Activated CD4-positive, alpha-beta T cell treated with anti-CD3 and anti-CD28 coated beads, Interleukin-2, amount 10 ng/mL, durations not matched to agents 24 days and 14 days (primary cell): ENCODE data around the gene IPO4. TPM values are rescaled to one million over a fixed set of nuclear protein-coding genes. Genes with fewer than 3 reads are reported as not detected.
"Not testable (repeated sequence)": the region's sequence is repeated elsewhere in the genome, so short reads cannot be mapped to it uniquely, and the experiment has no call there.

ENCODE experiments used
- DNase-seq: peaks from one replicate; pipeline ENCODE4 v3.0.0; 2022
- H3K27ac Mint-ChIP-seq: one replicate; pipeline ENCODE4 v1.8.0; 2022; ENCODE audit warnings: mild to moderate bottlenecking, mixed read lengths
- H3K27me3 Mint-ChIP-seq: one replicate; pipeline ENCODE4 v1.8.0; 2022; ENCODE audit warnings: mixed read lengths
- H3K36me3 Mint-ChIP-seq: one replicate; pipeline ENCODE4 v1.8.0; 2022; ENCODE audit warnings: low read depth, mild to moderate bottlenecking, mixed read lengths
- H3K4me1 Mint-ChIP-seq: one replicate; pipeline ENCODE4 v1.8.0; 2021; ENCODE audit warnings: mixed read lengths
- H3K4me3 Mint-ChIP-seq: one replicate; pipeline ENCODE4 v1.8.0; 2022; ENCODE audit warnings: mild to moderate bottlenecking, moderate library complexity, mixed read lengths
- H3K9me3 Mint-ChIP-seq: one replicate; pipeline ENCODE4 v1.8.0; 2021; ENCODE audit warnings: mixed read lengths
- intact Hi-C: fragments of 100-400 bp; cut with micrococcal nuclease; formaldehyde crosslinking; loops from one replicate; pipeline ENCODE4 v1.15.1; 2023
- total RNA-seq: library from RNA; stranded (reverse); gene quantifications from 2 replicates; pipeline ENCODE4 v1.2.3, GENCODE V29; 2022

IPO4 gene
- total RNA-seq, 1 donor from 2014 or later: 112 TPM

DNA sequence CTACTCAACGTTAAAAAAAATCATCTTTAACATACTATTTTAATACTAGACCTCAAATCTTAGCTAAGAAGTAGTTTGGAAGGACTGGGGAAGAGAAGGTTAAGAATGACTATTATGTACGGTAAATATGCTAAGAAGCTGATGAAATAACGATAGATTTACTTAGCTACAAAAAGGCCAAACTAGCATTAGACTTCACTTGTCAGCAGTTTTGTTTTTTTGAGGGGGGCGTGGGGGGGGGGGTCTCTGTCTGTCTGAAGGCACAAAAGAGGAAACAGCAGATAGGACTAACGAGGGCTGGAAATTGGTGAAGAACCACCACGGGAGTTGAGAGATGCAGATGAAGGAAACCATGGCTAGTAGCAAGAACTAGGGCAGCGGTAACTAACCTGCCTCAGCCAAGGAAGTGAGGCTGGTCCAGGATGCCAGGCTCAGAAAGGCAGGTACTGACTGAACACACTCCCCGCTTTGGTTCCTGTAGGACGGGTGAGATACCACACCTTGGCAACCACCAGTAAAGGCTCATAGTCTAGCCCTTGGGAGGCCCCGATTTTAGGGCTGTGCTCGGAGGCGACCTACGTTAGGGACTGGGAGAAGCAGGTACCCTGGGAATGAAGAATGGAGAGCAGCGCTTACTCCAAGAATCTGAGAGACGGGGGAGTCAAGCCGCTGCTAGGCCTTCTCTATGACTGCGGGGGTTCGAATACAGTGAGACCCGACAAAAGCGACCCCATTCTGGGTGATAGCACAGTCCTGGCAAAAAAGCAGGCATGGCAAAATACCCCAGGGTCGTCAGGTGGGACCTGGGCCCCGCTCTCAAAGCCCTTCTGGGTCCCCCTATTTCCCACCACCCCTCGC lies 42.9 kb upstream of the IPO4 start:
- peak; percentile 77 for DNase-seq
- intact Hi-C loops: loop anchor here (1.0 kb wide), 6 partner anchors 11 to 117 kb away; partner anchors contain the start of genes CHMP4A, DCAF11, DHRS1 and IPO4
- peak overlapping the region; percentile 92 for H3K27ac Mint-ChIP-seq
- no peaks in the 10 kb centered on the region for H3K9me3 Mint-ChIP-seq
- peaks cover 42% of the 10 kb centered on the region for H3K4me1 Mint-ChIP-seq
- peaks cover 29% of the 10 kb centered on the region for H3K36me3 Mint-ChIP-seq
- H3K4me3 Mint-ChIP-seq: peak overlapping the region; percentile 92
- H3K27me3 Mint-ChIP-seq: no peaks in the 10 kb centered on the region

DNA sequence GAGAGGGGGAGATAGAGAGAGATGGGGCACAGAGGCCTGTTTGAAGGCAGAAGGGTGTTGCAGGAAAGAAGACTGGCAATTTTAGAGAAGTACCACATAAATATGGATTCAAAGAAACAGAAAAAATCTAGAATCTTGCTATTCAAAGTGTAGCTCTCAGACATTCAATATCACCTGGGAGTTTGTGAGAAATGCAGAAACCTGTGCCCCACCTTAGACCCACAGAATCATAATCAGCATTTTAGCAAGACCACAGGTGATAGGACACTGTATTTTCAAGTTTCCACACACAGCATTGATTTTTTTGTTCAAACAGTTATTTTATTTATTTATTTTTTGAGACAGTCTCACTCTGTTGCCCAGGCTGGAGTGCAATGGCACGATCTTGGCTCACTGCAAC lies 40.3 kb upstream of the IPO4 start:
- H3K9me3 Mint-ChIP-seq: no peaks in the 10 kb centered on the region
- intact Hi-C loops: no loop called here
- H3K27me3 Mint-ChIP-seq: no peaks in the 10 kb centered on the region
- no peak overlapping the region for H3K4me3 Mint-ChIP-seq
- peaks cover 29% of the 10 kb centered on the region for H3K4me1 Mint-ChIP-seq
- no peak for DNase-seq
- H3K36me3 Mint-ChIP-seq: peaks cover 20% of the 10 kb centered on the region
- no peak overlapping the region for H3K27ac Mint-ChIP-seq

DNA sequence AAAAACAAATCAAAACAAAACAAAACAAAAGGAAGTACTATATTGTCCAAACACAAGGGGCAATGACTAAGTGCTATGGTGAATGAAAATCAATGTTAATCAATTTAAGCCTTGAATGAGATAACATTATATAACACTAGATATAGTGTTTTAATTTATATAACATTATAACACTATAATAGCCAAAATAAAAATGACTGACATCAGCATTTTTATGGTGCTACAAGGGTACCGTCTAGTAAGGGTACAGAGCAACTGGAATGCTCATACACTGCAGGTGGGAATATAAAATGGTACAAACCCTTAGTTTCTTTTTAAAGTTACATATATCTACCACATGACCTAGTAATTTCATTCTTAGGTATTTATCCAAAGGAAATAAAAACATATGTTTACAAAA lies 37.9 kb upstream of the IPO4 start:
- Mint-ChIP-seq H3K4me1 (peaks cover 21% of the 10 kb centered on the region), H3K27ac (no peak overlapping the region), H3K4me3 (no peak overlapping the region)

DNA sequence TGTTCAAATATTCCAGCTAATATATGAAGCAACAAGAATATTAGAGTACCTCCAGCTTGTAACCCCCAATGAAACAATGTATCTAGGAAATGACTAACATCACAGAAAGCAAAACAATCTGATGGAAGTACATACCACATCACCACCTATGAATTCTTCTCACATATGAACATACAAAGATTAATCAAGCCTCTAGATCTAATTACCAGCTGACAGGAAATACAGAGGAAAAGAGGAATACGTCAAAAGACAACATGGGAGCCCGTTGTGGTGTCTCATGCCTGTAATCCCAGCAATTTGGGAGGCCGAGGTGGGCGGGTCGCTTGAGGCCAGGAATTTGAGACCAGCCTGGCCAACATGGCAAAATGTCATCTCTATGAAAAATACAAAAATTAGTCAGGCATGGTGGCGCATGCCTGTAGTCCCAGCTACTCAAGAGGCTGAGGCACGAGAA lies 36.0 kb upstream of the IPO4 start:
- Mint-ChIP-seq H3K4me3 (no peak overlapping the region), H3K36me3 (peaks cover 18% of the 10 kb centered on the region), H3K27me3 (no peaks in the 10 kb centered on the region), H3K27ac (no peak overlapping the region), H3K9me3 (no peaks in the 10 kb centered on the region), H3K4me1 (peaks cover 14% of the 10 kb centered on the region)
- intact Hi-C loops: no loop called here
- no peak for DNase-seq

More for the DNA sequence above, 37.9 kb upstream of the IPO4 start:
- DNase-seq: no peak
- Mint-ChIP-seq H3K9me3 (no peaks in the 10 kb centered on the region), H3K36me3 (peaks cover 18% of the 10 kb centered on the region), H3K27me3 (no peaks in the 10 kb centered on the region)
- intact Hi-C loops: no loop called here

DNA sequence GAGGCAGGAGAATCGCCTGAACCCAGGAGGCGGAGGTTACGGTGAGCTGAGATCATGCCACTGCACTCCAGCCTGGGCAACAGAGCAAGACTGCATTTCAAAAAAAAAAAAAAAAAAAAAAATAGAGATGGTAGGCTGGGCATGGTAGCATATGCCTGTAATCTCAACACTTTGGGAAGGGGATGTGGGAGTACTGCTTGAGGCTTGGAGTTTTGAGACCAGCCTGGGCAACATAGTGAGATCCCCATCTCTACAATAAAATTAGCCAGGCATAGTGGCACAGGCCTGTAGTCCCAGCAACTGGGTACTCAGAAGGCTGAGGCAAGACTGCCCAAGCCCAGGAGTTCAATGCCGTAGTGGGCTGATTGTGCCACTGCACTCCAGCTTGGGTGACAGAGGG lies 34.4 kb upstream of the IPO4 start:
- H3K4me1 Mint-ChIP-seq: peaks cover 12% of the 10 kb centered on the region
- H3K4me3 Mint-ChIP-seq, intact Hi-C loops: not testable (repeated sequence)

DNA sequence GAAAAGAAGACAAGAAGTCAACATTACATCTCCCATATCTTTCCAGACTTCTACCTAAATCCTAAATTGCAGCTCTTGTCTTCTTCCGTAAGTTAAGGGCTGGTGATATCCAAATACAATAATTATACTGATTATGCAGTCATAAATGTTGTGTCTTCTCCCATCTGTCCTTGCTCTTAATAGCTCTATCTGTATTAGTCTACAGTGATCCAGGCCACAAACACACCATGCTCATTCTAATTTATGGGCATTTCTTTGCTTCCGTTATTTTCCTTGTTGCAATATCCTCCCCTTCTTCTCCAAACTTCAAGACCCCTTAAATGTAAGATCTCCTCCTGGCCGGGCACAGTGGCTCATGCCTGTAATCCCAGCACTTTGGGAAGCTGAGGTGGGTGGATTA lies 30.9 kb upstream of the IPO4 start:
- Mint-ChIP-seq H3K4me3 (no peak overlapping the region), H3K4me1 (peaks cover 18% of the 10 kb centered on the region), H3K27me3 (no peaks in the 10 kb centered on the region), H3K36me3 (peaks cover 17% of the 10 kb centered on the region), H3K9me3 (no peaks in the 10 kb centered on the region), H3K27ac (no peak overlapping the region)
- DNase-seq: no peak
- intact Hi-C loops: no loop called here

More for the DNA sequence above, 34.4 kb upstream of the IPO4 start:
- DNase-seq, H3K27ac Mint-ChIP-seq, H3K9me3 Mint-ChIP-seq, H3K27me3 Mint-ChIP-seq: not testable (repeated sequence)
- H3K36me3 Mint-ChIP-seq: peaks cover 18% of the 10 kb centered on the region

DNA sequence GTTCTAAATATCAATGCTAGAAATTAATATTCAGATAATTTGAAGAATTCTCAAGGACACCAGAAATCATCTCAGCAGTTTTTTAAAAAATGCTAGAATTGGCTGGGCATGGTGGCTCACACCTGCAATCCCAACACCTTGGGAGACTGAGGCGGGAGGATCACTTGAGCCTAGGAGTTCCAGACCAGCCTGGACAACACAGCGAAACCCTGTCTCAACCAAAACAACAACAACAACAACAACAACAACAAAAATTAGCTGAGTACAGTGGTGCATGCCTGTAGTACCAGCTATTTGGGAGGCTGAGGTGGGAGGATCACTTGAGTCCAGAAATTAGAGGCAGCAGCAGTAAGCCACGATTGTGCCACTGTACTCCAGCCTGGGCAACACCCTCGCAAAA lies 30.5 kb upstream of the IPO4 start:
- intact Hi-C loops: no loop called here
- Mint-ChIP-seq H3K27me3 (no peaks in the 10 kb centered on the region), H3K27ac (no peak overlapping the region), H3K4me3 (no peak overlapping the region), H3K9me3 (no peaks in the 10 kb centered on the region), H3K4me1 (peaks cover 21% of the 10 kb centered on the region), H3K36me3 (peaks cover 19% of the 10 kb centered on the region)
- no peak for DNase-seq

DNA sequence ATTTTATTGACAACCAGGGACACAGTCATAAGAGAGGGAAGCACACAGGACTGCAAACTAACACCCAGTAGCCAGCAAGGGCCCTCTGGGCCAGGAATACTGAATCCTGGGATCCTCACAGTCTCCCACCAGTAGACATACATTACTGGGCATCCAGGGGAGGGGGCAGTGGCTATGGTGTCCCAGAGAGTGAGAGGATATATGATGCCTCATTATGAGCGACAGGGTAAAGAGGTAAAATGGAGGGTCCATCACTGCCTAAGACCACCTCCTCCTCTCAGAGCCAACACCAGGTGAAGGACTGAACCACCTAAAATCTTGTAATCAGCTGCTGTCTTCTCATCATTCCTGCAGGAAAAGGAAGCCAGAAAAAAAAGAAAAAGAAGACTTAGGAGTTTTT lies 28.3 kb upstream of the IPO4 start:
- peaks cover 37% of the 10 kb centered on the region for H3K4me1 Mint-ChIP-seq
- H3K27me3 Mint-ChIP-seq, DNase-seq, H3K9me3 Mint-ChIP-seq, H3K4me3 Mint-ChIP-seq: not testable (repeated sequence)
- intact Hi-C loops: loop anchor here (2.0 kb wide), 1 partner anchor 80 kb away; no protein-coding TSS in a partner anchor
- peaks cover 28% of the 10 kb centered on the region for H3K36me3 Mint-ChIP-seq
- peak overlapping the region; percentile 96 for H3K27ac Mint-ChIP-seq

DNA sequence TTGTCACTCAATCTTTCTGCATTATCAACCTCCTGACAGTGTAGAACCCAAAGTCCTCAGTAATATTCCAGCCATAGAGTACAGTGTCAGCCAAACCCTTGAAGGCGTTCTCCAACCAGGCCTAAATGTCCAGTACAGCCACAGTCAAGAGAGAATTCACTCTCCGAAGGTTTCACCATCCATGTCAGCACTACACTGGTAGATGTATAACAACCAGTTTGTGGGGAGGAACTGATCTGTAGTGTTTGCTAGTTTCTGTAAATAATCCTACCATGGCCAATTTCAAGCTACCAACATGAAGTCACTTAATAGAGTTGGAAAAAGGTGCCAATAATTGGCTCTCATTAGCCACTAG lies 27.7 kb upstream of the IPO4 start:
- DNase-seq: no peak
- peak overlapping the region; percentile 93 for H3K4me3 Mint-ChIP-seq
- peaks cover 2% of the 10 kb centered on the region for H3K27me3 Mint-ChIP-seq
- intact Hi-C loops: loop anchor here (2.0 kb wide), 1 partner anchor 80 kb away; no protein-coding TSS in a partner anchor
- H3K4me1 Mint-ChIP-seq: peaks cover 43% of the 10 kb centered on the region
- H3K36me3 Mint-ChIP-seq: peaks cover 33% of the 10 kb centered on the region
- no peaks in the 10 kb centered on the region for H3K9me3 Mint-ChIP-seq
- H3K27ac Mint-ChIP-seq: peak overlapping the region; percentile 96

DNA sequence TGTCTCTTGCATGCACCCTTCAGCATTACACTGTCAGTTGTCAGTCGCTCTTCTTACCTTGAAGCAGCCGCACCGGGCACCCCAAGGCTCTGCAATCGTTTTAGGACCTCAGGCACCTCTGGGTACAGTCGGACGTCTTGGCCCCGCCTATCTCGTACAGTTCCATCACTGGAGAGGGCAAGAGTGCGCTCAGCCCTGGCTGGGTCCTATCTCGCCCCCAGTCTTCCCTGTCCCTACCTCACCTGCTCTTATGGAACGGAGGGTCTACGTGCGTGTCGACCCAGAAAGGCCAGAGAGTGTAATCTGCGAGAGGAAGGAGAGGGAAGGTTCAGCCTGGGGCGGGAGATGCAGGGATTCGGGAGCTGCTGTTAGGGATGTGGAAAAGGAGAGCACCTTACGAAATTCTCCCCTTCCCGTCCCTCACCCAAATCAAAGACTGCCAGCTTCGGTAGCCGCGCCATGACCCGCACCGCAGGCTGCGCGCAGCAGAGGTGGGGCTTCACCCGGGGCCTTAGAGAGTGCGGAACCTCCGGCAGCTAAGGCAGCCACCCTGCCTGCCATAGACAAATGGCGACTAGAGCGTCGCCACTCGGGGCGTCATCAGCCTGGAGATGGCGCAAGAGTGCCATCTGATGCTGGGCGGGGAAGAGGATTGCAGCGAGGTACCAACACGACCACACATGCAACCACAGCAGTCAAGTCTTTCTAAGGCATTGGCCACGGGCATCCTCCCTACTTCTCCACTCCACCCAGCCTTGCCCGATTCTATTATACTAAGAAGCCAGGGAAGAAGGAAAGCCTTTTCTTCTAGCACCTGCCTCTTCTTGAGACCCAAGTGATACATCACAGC lies 27.1 kb upstream of the IPO4 start, which contains the start of gene MDP1:
Gene MDP1 (minus strand): TSS at position 572 of the 850 bp plus-strand sequence. CDS start 111 bp downstream, at position 461.
- peak; percentile 96 for DNase-seq
- Mint-ChIP-seq H3K4me3 (peak within 1 kb of the TSS; percentile 93), H3K4me1 (peaks cover 43% of the 10 kb centered on the region), H3K27ac (peak within 1 kb of the TSS; percentile 96), H3K36me3 (peaks cover 38% of the 10 kb centered on the region), H3K27me3 (peaks cover 2% of the 10 kb centered on the region), H3K9me3 (no peaks in the 10 kb centered on the region)
- intact Hi-C loops: loop anchor here (2.0 kb wide), 1 partner anchor 81 kb away; no protein-coding TSS in a partner anchor

DNA sequence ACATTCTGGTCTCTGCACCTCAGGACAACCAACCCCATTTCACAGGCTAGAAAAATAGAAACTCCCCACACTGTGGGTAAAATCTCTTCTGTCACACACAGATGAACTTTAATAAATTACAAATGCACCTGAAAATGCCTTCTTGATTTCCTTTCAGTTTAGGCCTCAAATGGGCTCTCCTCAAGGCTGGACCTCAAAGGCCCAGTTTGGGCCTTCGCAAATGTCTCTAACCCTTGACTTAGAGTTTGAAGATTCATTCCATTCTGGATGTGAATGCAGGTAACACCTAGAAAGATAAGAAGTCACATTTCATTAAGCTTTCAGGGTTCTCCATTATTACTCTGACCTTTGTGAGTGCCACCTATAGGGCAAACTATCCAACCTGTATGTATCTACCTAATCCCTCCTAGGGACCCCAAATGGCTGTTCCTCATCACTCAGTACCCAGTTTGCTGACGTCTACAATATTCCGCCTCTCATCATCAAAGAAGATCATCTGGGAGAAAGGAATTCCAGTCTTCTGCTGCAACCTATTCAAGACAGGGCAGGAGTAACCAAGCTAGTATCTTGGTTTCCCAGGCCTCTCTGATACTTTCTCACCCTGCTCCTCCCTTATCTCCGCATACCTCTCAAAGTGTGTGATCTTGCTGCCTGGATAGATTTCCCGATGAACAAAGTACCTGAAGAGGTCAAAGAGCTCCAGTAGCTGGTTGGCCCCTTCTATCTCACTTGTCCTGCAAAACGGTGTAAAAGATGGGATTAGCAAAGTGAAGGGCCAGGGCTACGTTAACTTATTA lies 25.4 kb upstream of the IPO4 start:
- Mint-ChIP-seq H3K36me3 (peaks cover 50% of the 10 kb centered on the region), H3K9me3 (no peaks in the 10 kb centered on the region), H3K27ac (peak overlapping the region; percentile 96), H3K4me3 (peak overlapping the region; percentile 93), H3K4me1 (peaks cover 47% of the 10 kb centered on the region), H3K27me3 (peaks cover 2% of the 10 kb centered on the region)
- intact Hi-C loops: loop anchor here (1.0 kb wide), 9 partner anchors 18 to 100 kb away; partner anchors contain the start of genes DCAF11, DHRS1, EMC9 and GMPR2
- DNase-seq: no peak

DNA sequence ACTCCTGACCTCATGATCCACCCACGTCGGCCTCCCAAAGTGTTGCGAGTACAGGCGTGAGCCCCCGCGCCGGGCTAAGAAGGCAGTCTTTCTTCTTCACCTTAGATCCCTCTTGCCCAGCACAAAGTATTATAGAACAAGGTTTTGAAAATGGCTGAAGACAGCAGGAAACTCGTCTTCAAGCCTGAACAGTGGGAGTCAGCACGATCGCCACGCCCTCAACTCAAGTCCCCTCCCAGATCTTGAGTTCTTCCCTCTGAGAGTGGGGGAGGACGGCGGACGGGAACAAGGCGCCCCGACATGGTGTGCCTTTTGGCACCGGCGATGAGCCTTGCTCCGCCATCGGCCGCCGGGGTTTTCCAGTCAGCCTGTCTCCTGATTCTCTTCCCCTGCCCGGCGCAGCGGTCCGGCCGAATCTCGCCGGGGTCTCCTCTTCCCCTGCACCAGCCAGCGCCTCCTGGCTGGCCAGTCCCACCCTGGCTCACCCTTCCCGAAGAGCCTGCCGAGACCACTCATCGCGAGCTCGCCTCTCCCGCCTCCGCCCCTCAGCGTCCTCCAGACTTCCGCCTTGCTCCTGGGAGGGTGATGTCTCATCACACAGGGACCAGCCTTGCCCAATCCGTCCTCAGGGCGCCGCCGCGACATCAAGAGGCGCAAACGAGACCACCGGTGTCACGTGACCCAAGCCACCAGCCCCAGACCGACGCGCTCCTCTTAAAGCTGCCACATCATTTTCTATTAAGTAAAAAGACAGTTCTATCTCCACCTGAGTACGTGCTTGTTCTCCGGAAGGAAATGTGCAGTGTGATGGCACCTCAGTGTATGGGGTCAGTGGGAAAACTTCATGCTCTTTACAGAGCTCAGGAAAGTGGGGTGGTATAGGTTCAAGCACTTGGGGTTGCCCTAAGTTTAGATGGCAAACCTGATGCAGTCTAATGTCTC lies 24.6 kb upstream of the IPO4 start, which contains the start of gene CHMP4A:
Gene CHMP4A (minus strand): TSS at position 565 of the 942 bp plus-strand sequence. CDS start 49 bp downstream, at position 516.
- Mint-ChIP-seq H3K4me1 (peaks cover 49% of the 10 kb centered on the region), H3K27me3 (peaks cover 2% of the 10 kb centered on the region), H3K4me3 (peak within 1 kb of the TSS; percentile 93), H3K36me3 (peaks cover 53% of the 10 kb centered on the region), H3K27ac (peak within 1 kb of the TSS; percentile 96), H3K9me3 (no peaks in the 10 kb centered on the region)
- DNase-seq: peak; percentile 99
- intact Hi-C loops: loop anchor here (1.0 kb wide), 9 partner anchors 18 to 99 kb away; partner anchors contain the start of genes DCAF11, DHRS1, EMC9 and GMPR2
